Astrocyte of the cerebellum (primary cell): Measurements from ENCODE around the gene SHMT2.

Experiments used
- DNase-seq: peaks from one replicate; pipeline ENCODE4 v3.0.0-alpha.2; 2011; ENCODE audit warnings: low read depth
- H3K4me3 ChIP-seq: 2 replicates; pipeline ENCODE4 v1.5.1; 2011; ENCODE audit warnings: mild to moderate bottlenecking, low read depth, low read length, moderate library complexity
- CTCF ChIP-seq: IDR thresholded peaks from 2 replicates; pipeline ENCODE4 v1.5.1; 2012; ENCODE audit warnings: low read length, low read depth, moderate library complexity, mild to moderate bottlenecking; ENCODE audit errors: missing control alignments
- in situ Hi-C: cut with HindIII; loops from 2 replicates; pipeline ENCODE4 v1.10.0; 2017; ENCODE audit warnings: low sequenced_read_pairs

SHMT2 gene

GRCh38 chr12:57195611-57196371 lies 33.7 kb upstream of the SHMT2 start:
- TF ChIP-seq CTCF, result no peak
- no peak overlapping the region for H3K4me3 ChIP-seq
- in situ Hi-C loops, result no loop called here
- DNase-seq, result no peak

- in situ Hi-C loops, result no loop called here
- no peak for TF ChIP-seq CTCF
- no peak for DNase-seq
- H3K4me3 ChIP-seq, result no peak overlapping the region
These were observed 33.1 kb upstream of the SHMT2 start for GRCh38 chr12:57196439-57196838.

- no peak for DNase-seq
These were observed 32.6 kb upstream of the SHMT2 start for GRCh38 chr12:57196956-57197355.

DNA sequence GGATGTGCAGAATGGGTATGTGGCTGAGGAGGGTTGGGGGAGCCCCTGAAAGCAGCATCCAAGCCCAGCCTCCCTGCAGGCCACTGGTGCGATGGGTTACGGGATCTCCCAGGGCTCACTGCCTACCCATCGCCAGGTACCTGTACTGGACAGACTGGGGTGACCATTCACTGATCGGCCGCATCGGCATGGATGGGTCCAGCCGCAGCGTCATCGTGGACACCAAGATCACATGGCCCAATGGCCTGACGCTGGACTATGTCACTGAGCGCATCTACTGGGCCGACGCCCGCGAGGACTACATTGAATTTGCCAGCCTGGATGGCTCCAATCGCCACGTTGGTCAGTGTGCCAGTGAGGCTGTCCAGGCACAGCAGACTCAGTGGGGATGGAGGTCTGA lies 31.2 kb upstream of the SHMT2 start:
- H3K4me3 ChIP-seq, result no peak overlapping the region
- no peak for DNase-seq
- no peak for TF ChIP-seq CTCF
- in situ Hi-C loops, result no loop called here

More at GRCh38 chr12:57196956-57197355, 32.6 kb upstream of the SHMT2 start:
- in situ Hi-C loops, result no loop called here
- no peak for TF ChIP-seq CTCF
- no peak overlapping the region for H3K4me3 ChIP-seq

DNA sequence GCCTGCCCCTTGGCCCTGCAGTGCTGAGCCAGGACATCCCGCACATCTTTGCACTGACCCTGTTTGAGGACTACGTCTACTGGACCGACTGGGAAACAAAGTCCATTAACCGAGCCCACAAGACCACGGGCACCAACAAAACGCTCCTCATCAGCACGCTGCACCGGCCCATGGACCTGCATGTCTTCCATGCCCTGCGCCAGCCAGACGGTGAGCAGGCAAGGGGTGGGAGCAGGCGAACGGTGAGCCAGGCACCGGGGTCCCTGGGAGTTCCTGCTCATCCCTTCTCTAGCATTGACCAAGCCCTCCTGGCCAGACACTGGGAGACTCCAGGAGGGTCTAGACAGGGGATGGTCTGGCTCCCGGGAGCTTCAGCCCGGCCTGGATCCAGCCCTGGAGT lies 30.3 kb upstream of the SHMT2 start:
- no peak for TF ChIP-seq CTCF
- DNase-seq, result no peak
- in situ Hi-C loops, result no loop called here
- no peak overlapping the region for H3K4me3 ChIP-seq

DNA sequence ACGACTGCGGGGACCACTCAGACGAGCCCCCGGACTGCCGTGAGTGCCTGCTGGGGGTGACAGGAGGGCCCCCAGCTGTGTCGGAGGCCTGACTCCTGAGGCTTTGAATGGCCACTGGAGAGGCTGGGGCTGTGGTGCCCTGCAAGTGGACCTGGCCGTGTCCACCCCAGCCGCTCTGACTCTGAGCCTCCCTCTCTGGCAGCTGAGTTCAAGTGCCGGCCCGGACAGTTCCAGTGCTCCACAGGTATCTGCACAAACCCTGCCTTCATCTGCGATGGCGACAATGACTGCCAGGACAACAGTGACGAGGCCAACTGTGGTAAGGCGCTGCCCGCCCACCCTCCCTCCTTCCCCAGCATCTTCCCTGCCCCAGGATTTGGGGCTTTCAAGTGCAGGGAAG lies 29.0 kb upstream of the SHMT2 start:
- H3K4me3 ChIP-seq, result no peak overlapping the region
- in situ Hi-C loops, result no loop called here
- DNase-seq, result no peak
- TF ChIP-seq CTCF, result no peak

GRCh38 chr12:57201219-57201618 lies 28.3 kb upstream of the SHMT2 start:
- no peak for DNase-seq
- no peak overlapping the region for H3K4me3 ChIP-seq
- TF ChIP-seq CTCF, result no peak
- in situ Hi-C loops, result no loop called here
